Head of caudate nucleus (tissue), 42 donors: ENCODE measurements around the gene IQGAP3.

Source experiments
- DNase-seq, 42 donors: peaks; one replicate each; pipeline versions ENCODE4 v3.0.0 to v3.0.0-alpha.2; 2020 to 2021; ENCODE audit warnings: mixed read lengths in 7 of 42
- intact Hi-C: fragments of 100-400 bp; cut with DNase I; formaldehyde crosslinking; loops from one replicate; pipeline ENCODE4 v1.15.0; 2022

IQGAP3 gene

DNA sequence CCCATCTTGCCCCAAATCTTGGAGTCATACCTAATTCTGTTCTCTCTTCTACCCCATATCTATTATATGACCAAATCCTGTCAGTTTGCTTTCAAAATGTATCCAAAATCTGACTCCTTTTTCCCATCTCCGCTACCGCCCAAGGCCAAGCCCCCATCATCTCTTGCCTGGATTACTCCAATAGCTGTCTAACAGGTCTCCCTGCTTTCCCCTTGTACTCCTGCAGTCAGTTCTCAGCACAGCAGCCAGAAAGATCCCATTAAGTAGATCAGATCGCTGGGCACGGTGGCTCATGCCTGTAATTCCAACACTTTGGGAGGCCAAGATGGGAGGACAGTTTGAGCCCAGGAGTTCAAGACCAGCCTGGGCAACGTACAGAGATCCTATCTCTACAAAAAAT lies 19.8 kb downstream of the IQGAP3 start:
- peak in 1 of 42 donors; percentile 15 for DNase-seq
- intact Hi-C loops: no loop called here

DNA sequence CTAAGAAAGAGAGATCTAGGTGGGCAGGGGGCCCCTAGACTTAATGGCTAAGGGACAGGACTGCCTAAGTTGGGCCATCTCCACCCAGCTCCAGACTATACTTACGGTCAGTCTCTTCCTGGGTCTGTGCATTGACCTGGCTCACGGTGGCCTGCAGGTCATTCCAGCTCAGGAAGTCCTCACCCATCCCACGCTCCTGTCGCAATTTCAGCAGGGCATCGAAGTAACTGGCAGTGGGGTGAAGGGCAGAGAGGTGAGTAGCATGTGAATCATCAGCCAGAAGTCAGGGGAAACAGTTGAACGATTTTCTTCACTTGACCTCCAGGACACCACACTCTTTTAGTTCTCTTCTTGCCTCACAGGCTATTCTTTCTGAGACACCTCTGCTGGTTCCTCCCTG lies 20.5 kb downstream of the IQGAP3 start:
- intact Hi-C loops: no loop called here

DNA sequence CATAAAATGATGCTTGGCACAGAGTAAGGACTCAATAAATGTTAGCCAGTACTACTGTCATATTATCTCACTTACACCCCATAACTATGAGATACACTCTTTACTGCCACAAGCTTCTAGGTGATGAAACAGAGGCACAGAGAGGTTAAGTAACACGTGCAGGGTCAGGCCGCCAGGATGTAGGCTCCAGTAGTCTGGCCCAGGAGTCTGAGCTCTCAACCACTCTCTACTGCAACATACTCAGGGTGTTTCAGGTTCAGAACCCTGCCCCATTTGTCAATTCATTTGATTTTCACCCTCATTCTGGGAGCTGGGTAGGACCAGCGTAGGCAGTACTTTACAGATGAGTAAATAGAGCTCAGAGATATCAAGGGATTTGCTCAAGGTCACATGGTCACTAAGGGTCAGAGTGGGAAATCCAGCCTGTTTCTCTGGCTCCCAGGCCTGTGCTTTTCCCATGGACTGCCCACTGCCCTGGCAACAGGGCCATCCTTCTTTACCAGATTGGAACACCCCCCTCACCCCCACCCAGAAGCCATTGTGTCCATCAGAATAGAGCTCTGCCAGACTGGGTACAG lies 21.2 kb downstream of the IQGAP3 start:
- peak in 1 of 42 donors; percentile 1 for DNase-seq
- intact Hi-C loops: no loop called here

More for the DNA sequence above, 20.5 kb downstream of the IQGAP3 start:
- DNase-seq: peak in 1 of 42 donors; percentile 6

DNA sequence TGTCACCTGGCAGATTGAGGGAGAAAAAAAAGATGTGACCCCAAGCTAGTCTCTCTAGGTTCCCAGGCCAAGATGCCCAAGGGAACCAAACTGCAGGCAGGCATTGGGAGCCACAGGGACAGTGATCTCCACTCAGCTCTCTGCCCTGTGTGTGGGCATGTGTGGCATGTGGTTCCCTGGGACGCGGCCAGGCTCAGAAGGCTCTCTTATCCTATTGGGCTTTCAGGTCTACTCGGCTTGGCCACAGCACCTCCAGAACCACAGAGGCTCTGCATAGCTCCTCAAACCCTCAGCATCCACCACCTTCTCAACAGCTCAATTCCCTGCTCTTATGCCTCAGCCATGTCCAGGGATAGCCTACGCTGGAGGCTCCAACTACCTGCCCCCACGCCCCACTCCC lies 22.0 kb downstream of the IQGAP3 start:
- intact Hi-C loops: no loop called here
- peak in 1 of 42 donors; percentile 22 for DNase-seq

DNA sequence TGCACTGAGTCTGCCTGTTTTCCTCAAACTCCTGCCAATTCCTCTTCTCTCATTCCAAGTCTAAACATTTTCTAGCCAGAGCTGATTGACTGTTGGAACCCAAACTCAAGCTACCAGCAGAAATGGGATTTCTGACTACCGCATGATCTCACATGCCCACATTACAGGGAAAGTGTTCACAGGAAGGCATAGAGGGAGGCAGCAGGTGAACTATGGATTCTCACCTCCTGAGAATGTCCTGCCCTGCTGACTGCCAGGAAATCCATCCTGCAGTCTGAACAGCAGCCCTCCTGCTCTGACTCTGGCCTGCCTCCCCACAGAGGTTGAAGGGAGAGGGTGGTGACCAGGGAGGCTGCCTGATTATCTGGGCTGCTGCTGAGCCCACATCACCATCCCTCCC lies 22.5 kb downstream of the IQGAP3 start:
- peak in 1 of 42 donors; percentile 24 for DNase-seq
- intact Hi-C loops: no loop called here

DNA sequence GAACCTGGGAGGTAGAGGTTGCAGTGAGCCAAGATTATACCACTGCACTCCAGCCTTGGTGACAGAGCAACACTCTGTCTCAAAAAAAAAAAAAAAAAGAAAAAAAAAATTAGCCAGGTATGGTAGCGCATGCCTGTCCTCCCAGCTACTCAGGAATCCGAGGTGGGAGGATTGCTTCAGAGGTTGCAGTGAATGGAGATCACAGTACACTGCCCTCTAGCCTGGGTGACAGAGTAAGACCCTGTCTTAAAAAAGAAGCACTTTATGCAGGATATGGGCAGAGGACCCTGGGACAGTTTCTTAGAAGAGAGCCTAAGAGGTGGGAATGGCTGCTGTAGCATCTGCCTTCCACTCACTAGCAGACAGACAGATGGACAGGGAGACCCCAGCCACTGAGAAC lies 23.0 kb downstream of the IQGAP3 start:
- intact Hi-C loops: no loop called here
- DNase-seq: peak in 2 of 42 donors; percentile 3 to 12

DNA sequence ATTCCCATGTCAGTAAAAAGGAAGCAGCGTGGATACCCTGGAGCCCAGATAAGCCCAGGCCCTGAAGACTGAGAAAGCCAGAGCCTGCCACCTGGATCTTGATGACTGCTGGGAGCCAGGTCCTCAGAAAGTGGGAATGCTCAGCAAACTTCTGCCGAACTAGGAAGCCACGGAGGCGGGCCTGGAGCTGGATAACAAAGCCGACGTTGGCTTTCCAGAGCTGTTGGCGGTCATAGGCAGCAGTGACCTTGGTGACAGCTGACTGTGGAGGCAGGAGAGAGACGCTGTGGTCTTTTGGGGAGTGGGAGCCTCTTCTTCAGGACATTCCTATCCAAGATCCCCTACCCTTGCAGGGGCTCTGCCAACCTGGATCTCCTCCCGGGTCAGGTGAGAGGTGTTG lies 24.4 kb downstream of the IQGAP3 start:
- intact Hi-C loops: no loop called here
- DNase-seq: peak in 1 of 42 donors; percentile 20

DNA sequence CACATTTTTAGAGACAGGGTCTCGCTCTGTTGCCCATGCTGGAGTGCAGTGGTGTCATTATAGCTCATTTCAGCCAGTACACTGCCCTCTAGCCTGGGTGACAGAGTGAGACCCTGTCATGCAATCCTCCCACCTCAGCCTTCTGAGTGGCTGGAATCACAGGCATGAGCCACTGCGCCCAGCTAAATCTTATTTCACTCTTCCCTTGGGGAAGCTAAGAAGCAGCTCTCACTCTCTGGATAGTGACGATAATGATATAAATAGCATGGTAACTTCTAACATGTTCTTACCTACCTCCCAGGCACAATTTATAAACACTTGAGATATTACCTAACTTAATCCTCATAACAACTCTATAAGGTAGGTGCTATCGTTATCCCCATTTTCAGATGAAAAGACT lies 24.9 kb downstream of the IQGAP3 start:
- peak in 1 of 42 donors; percentile 9 for DNase-seq
- intact Hi-C loops: no loop called here

DNA sequence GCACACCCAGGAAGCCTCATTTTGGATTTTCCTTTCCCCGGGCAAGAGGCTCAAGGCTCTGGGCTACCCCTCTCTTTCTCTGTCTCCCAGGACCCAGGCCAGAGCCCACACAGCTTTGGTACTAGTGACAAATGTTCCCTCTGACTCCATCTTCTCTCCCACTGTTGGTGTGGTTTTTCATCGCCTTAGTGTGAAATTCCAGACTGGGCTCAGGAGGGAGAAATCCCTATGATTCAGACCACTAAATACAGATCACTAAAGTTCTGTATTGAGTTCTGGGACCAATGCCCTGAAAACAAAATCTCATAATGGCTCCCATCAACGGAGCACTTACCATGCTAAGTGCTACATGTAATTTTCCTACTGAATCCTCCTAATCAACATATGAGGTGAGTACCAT lies 26.1 kb downstream of the IQGAP3 start:
- intact Hi-C loops: no loop called here

DNA sequence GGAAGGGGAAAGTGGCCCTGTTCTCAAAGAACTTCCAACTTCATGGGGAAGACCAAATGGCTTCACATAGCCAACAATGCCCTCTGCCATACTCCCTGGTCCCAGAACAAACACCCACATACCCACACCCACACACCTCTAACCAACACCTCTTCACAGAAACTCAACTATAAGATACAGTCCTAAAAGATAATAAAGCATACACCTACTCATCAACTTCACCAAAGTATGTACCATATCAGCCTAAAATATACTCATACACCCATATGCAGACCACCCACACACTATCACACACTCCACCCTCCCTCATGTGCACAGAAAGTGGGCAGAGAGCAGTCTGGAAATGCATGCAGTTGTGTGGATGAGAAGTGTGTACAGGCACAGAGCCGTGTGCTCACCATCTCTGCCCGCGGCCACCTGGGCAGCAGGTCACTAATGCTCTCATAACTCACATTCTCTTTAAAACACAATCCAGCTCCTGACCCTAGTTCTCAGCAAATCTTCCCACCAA lies 27.7 kb downstream of the IQGAP3 start:
- intact Hi-C loops: no loop called here
- peak in 19 of 42 donors; percentile 16 to 71 (median 31) for DNase-seq

More for the DNA sequence above, 26.1 kb downstream of the IQGAP3 start:
- DNase-seq: no peak

DNA sequence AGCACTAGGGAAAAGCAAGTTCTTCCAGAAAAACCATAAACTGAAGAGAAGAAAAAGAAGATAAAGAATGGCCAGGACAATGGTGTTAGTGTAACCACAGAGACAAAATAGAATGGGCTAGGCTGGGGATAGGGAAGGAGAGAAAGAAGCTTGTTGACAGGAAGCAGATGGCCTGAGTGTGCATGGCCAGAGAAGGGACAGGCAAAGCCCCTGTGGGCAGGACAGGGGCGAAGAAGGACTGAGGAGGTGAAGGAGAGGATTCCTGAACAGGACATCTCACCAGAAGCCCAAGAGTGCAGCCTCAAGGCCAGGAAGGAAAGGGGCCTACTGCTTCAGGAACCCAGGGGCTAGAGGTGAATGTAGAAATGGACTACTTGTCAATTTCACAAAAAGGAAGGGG lies 29.3 kb downstream of the IQGAP3 start:
- DNase-seq: no peak
- intact Hi-C loops: no loop called here

DNA sequence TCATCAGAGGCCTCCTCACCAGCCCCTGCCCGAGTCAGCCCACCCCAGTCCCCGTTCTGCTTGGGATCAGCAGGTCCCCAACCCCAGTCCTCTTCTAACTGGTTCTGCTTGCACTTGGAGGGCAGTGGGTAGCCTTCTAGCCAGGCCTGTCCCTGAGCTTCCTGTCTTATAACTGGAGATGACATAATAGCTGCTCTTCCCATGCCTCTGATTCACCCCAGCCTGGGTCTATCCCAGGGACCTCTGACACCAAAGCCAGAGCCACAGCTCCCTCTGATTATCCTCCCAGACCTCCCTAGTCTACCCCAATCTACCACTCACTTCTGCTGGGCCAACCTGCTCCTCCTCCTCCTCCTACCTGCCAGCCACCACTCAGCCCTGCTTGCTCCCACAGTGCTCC lies 31.4 kb downstream of the IQGAP3 start:
- no peak for DNase-seq
- intact Hi-C loops: no loop called here

DNA sequence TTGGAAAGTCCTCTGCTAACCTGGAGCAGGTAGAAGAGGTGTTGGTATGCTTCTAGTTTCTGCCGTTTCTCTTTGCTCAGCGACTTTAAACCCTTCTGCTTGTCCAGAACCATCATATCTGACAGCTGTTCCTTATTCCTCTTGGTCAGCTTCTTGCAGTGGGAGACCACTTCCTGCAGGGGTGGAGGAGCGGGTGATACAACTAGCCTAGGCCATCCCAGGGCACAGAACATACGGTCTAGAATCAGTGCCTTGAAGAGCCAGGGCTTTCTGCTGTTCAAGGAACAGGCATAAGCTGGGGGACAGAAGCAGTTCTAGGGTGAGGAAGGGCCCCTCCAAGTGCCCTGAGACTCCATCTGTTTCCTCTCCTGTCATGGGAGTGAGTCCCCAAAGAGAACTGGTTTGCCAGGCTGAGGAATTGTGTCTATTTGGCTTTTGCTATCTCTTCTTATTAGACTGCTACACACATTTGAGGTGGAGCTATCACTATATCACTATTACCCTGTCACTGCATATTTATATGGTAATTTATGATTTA lies 32.5 kb downstream of the IQGAP3 start:
- DNase-seq: peak in 2 of 42 donors; percentile 14 to 16
- intact Hi-C loops: no loop called here

DNA sequence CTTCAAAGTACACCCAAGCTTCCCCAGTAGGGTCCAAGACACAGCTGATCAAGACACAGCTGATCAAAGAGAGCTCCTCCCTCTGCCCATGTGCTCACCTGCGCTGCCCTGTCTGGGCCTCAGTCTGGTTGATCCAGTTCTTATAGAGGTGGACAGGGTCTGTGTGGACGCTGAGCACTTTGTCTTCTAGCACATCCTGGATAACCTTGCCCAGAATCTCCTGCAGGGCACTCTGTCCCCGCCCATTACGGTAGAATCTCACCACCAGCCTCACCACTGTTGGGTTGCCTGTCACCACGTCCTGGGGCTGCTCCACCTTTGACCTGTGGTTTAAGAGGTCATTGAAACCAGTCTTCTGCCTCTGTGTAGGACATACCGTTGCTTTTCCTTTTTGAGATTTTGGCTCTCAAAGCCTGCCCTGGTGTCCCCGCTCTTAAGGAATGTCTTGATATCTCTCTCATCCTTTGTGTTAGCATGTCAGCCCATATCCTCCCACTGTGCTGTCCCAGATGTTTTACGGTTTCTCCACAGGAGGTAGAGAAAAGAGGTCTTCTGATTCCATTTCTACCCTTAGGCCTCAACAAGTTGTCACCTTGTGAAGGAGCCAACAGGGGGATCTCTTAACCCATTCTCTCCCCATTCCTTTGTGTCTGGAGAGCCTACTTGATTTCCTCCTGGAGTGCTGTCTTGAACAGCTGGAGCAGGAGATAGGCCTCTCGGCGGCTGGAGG lies 33.5 kb downstream of the IQGAP3 start:
- intact Hi-C loops: no loop called here
- no peak for DNase-seq

DNA sequence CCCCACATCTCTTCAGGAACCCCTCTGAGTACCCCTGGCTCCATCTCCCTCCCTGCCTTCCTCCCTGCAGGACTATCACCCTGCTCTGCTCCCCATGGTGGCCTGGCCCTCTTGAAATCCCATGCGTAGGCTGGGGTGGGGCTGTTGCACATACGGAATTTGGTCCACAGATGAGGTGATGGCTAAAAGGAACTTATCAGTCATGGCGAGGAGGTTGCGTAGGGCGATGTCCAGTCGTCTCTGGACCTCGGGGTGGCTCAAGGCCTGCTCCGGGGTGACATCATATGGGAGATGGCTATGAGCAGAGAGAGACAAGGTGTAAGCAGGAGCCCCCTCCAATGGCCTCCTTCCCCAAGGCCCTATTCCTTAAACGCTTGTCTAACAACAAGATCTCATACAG lies 35.3 kb downstream of the IQGAP3 start:
- no peak for DNase-seq
- intact Hi-C loops: no loop called here

DNA sequence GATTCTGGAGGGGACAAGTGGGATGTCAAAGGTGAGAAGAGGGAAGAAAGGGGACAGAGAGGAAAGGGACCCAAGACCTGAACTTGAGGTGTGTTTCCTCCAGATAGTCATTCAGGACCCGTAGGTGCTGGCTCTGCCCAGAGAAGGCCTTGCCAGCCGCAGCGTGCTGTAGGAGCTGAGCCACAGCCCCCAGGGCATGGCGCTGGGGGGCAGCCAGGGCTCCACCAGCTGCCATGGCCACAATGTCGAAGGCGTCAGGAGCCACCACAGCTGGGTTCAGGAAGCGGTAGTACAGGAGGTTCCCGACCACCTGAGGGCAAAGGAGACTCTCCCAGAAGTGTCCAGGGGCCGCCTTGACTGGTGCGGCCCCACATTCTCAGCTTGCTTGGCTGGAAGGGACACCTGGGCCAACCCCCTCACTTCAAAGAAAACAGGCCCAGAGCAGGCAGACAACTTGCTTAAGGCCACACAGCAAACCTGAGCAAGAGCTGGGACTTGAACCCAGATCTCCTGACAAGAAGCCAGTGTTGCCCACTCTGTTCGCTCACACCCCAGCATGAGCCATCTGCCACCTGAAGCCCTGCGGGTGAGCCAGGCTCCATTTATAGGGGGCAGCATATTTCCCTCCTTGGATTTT lies 37.8 kb downstream of the IQGAP3 start:
- no peak for DNase-seq
- intact Hi-C loops: no loop called here

DNA sequence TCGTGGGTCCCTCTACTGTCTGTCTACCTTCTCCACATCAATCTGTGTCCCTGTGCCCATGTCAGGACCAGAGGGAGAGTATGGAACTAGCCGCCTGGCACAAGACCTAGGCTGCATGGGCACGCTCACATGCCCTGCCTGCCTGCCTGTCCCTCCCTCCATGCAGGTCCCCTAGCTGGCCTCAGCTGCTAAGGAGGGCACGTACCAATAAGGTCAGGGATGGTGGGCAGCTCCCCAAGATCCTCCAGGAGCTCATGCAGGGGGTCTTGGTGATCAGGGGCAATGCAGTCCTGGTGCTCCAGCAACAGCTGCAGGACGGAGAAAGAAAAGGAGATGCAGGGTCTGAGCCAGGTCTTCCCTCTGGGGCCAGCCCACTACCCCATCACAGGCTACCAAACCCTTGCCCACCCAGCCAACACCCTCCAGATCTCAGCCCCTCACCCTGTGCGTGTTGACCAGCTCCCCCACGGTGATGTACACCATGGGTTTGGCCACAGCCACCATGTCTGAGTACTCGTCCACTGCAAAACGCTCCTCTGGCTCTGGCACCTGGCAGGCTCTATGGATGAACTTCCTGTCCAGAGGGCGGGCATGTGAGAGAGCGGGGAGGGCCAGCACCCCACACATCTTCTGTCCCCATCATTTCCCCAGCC lies 38.7 kb downstream of the IQGAP3 start:
- intact Hi-C loops: no loop called here
- DNase-seq: no peak

DNA sequence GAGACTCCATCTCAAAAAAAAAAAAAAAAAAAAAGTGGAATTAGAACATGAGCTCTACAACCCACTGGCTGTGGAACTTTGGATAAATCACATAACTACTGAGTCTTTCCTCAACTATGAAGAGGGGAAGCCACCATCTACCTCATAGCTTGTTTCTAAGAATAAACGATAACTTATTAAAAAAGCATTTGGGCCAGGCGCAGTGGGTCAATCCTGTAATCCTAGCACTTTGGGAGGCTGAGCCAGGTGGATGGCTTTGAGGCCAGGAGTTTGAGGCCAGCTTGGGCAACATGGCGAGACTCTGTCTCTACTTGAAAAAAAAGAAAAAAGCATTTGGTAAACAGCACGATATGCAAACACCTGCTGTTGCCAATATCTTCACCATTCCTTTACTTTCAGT lies 40.0 kb downstream of the IQGAP3 start:
- DNase-seq: no peak
- intact Hi-C loops: no loop called here

DNA sequence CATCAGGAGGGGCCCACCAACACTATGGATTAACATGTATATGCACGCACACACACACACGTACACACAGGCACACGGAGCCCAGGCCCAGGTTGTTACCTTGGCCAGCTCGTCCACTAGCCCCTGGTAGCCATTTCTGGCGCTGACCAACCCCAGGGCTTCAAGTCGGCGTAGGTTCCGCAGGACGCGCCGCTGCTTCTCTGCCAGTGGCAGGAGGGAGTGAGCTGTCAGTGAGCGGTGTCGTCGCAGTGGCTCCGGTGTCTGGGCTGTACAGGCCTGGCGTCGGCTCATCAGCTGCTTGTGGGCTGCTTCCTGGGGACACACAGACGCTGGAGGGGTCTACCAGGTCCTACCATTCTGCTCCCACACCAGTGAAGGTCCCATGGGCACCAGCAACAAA lies 42.4 kb downstream of the IQGAP3 start:
- no peak for DNase-seq
- intact Hi-C loops: no loop called here
